ENCODE measurements around the gene NHLRC4. TPM values are rescaled to one million over a fixed set of nuclear protein-coding genes. Genes with fewer than 3 reads are reported as not detected.

Gene NHLRC4
- total and polyA plus RNA-seq, 9 of the 15 experiments (the other 6 are each of a cell fraction or from before 2014, with no cell fraction given): 0.24 to 3.7 (median 1.3) TPM; not detected in 2

- no peak for TF ChIP-seq SRSF9 (IDR thresholded peaks at IDR 0.05; ENCODE audit: borderline replicate concordance, low read depth, low read length)
- peak; percentile 57 for TF ChIP-seq RBBP5 (IDR thresholded peaks at IDR 0.05; ENCODE audit: borderline replicate concordance, insufficient read depth, low read length, poor library complexity, severe bottlenecking)
- no peak for TF ChIP-seq SLC30A9 (CRISPR knock-in tag; IDR thresholded peaks at IDR 0.05)
- TF ChIP-seq SMARCA4 (IDR thresholded peaks at IDR 0.05): no peak
- no peak for TF ChIP-seq KLF10 (CRISPR knock-in tag; IDR thresholded peaks at IDR 0.05)
- no peak; the same call in 1 of the 2 replicates for TF ChIP-seq ILF3 (IDR thresholded peaks at IDR 0.05; ENCODE audit: borderline replicate concordance)
- peak in 1 of 2 experiments; percentile 65; a peak in 2 of 4 replicates for TF ChIP-seq TEAD1 (CRISPR knock-in tag; IDR thresholded peaks at IDR 0.05)
- TF ChIP-seq SAP30 (IDR thresholded peaks at IDR 0.05; ENCODE audit: borderline replicate concordance, insufficient read depth, low read depth, low read length, poor library complexity, severe bottlenecking): peak; percentile 77
- TF ChIP-seq BCLAF1 (IDR thresholded peaks at IDR 0.05; ENCODE audit: borderline replicate concordance in 1 of 2, control insufficient read depth in 1 of 2, low read depth in 2 of 2, low read length in 1 of 2): no peak
- peak; percentile 49; the same call in 1 of the 2 replicates for TF ChIP-seq ETS1 (conservative IDR thresholded peaks at IDR 0.05; ENCODE audit: control insufficient read depth, low read depth, low read length)
- TF ChIP-seq TAF15 (IDR thresholded peaks at IDR 0.05; ENCODE audit: low read depth, low read length): no peak
- no peak for TF ChIP-seq ZFPM2 (CRISPR knock-in tag; IDR thresholded peaks at IDR 0.05)
- no peak for TF ChIP-seq ZNF668 (CRISPR knock-in tag; IDR thresholded peaks at IDR 0.05)
- peak; percentile 77 for TF ChIP-seq SMAD1 (IDR thresholded peaks at IDR 0.05; ENCODE audit: low read depth, low read length, partially characterized antibody)
- peak; percentile 64 for TF ChIP-seq ESRRA (IDR thresholded peaks at IDR 0.05; ENCODE audit: borderline replicate concordance, low read depth)
- peak; percentile 73 for TF ChIP-seq HMGN3 (IDR thresholded peaks at IDR 0.05; ENCODE audit: borderline replicate concordance, extremely low read depth, insufficient read length, low read depth, low read length)
- no peak for TF ChIP-seq NFIC (IDR thresholded peaks at IDR 0.05)
- no peak for TF ChIP-seq FOXJ2 (tag; IDR thresholded peaks at IDR 0.05)
- no peak for TF ChIP-seq ZBTB5 (IDR thresholded peaks at IDR 0.05)
Measured at GRCh38 chr16:588889-589657, 22.3 kb downstream of the NHLRC4 start (continued).
